IMR-90 (cell line): ENCODE data around the gene CALR3. TPM values are rescaled to one million over a fixed set of nuclear protein-coding genes. Genes with fewer than 3 reads are reported as not detected.

Experiments used
- ATAC-seq: fragments of 200-7000 bp; cut with Tn5 transposase; 2 replicates; pipeline ENCODE4 v1.9.1; 2020; ENCODE audit warnings: low read depth, mild to moderate bottlenecking, moderate library complexity
- BruUV-seq: library from RNA; stranded (reverse); fragments of 400-500 nt; replicated peaks from 2 replicates; lab custom pipeline; 2021; lab: Mats Ljungman, UMichigan
- CTCF ChIA-PET: fragments of 300-600 bp; formaldehyde crosslinking; extraction: SDS; loops from one replicate; lab custom pipeline; 2021; ENCODE audit warnings: antibody characterized with exemption; lab: Yijun Ruan, JAX
- POLR2A ChIA-PET: fragments of 300-600 bp; sonication (Branson Sonifier 250); formaldehyde crosslinking; loops from one replicate; lab custom pipeline; 2022; ENCODE audit warnings: antibody characterized with exemption; ENCODE audit not compliant: unreplicated experiment; lab: Charles Lee
- DNase-seq: peaks from one replicate; pipeline ENCODE4 v3.0.0; 2013
- H2AFZ ChIP-seq: replicated peaks from 2 replicates; pipeline ENCODE3; 2013; ENCODE audit warnings: low read length, mild to moderate bottlenecking; ENCODE audit not compliant: poor library complexity
- H2AK5ac ChIP-seq: 2 replicates; pipeline ENCODE4 v1.6.1; 2013; ENCODE audit warnings: low read depth, low read length, inconsistent platforms
- H2AK9ac ChIP-seq: replicated peaks from 2 replicates; pipeline ENCODE3; 2013; ENCODE audit warnings: mild to moderate bottlenecking, low read depth, low read length, moderate library complexity; ENCODE audit not compliant: poor library complexity
- H2BK120ac ChIP-seq: 2 replicates; pipeline ENCODE4 v1.6.1; 2013; ENCODE audit warnings: low read depth, low read length, inconsistent platforms
- H2BK15ac ChIP-seq: 3 replicates; pipeline ENCODE4 v1.6.1; 2013; ENCODE audit warnings: low read depth, low read length, inconsistent platforms
- H2BK20ac ChIP-seq: 2 replicates; pipeline ENCODE4 v1.6.1; 2013; ENCODE audit warnings: low read depth, mild to moderate bottlenecking, inconsistent platforms, low read length, moderate library complexity
- H2BK5ac ChIP-seq: 2 replicates; pipeline ENCODE4 v1.6.1; 2013; ENCODE audit warnings: mild to moderate bottlenecking, low read depth, low read length, inconsistent platforms; ENCODE audit not compliant: poor library complexity, severe bottlenecking
- H3K14ac ChIP-seq: replicated peaks from 2 replicates; pipeline ENCODE4 v1.6.1; 2013; ENCODE audit warnings: low read depth, low read length, inconsistent platforms
- H3K18ac ChIP-seq: 2 replicates; pipeline ENCODE4 v1.6.1; 2013; ENCODE audit warnings: low read depth, low read length, control low read depth
- H3K23ac ChIP-seq: 2 replicates; pipeline ENCODE4 v1.6.1; 2013; ENCODE audit warnings: low read depth, low read length, inconsistent platforms
- H3K27ac ChIP-seq: 2 replicates; pipeline ENCODE4 v1.5.1; 2013; ENCODE audit warnings: mild to moderate bottlenecking, control low read depth, low read length; ENCODE audit not compliant: insufficient read depth
- H3K27me3 ChIP-seq: 2 replicates; pipeline ENCODE4 v1.6.1; 2013; ENCODE audit warnings: low read length; ENCODE audit not compliant: control insufficient read depth, insufficient read depth
- H3K36me3 ChIP-seq: 2 replicates; pipeline ENCODE4 v1.6.1; 2013; ENCODE audit warnings: low read length, mixed read lengths; ENCODE audit not compliant: control insufficient read depth, insufficient read depth
- H3K4ac ChIP-seq: 2 replicates; pipeline ENCODE4 v1.6.1; 2013; ENCODE audit warnings: low read depth, low read length, inconsistent platforms
- H3K4me1 ChIP-seq: 2 replicates; pipeline ENCODE4 v1.6.1; 2013; ENCODE audit warnings: low read length, mixed read lengths; ENCODE audit not compliant: control insufficient read depth, insufficient read depth
- H3K4me2 ChIP-seq: 2 replicates; pipeline ENCODE4 v1.6.1; 2013; ENCODE audit warnings: low read depth, mild to moderate bottlenecking, control low read depth, low read length, moderate library complexity
- H3K4me3 ChIP-seq: 2 replicates; pipeline ENCODE4 v1.5.1; 2013; ENCODE audit warnings: low read depth, mild to moderate bottlenecking, control low read depth, low read length, moderate library complexity; ENCODE audit not compliant: insufficient read depth
- H3K56ac ChIP-seq: 2 replicates; pipeline ENCODE4 v1.6.1; 2013; ENCODE audit warnings: low read length, inconsistent platforms; ENCODE audit not compliant: insufficient read depth; ENCODE audit errors: extremely low read depth
- H3K79me1 ChIP-seq, 2 experiments: 2 replicates each; pipeline ENCODE4 v1.6.1; 2013; ENCODE audit warnings: low read length in 2 of 2, inconsistent platforms in 1 of 2, low read depth in 1 of 2
- H3K9ac ChIP-seq: 2 replicates; pipeline ENCODE4 v1.6.1; 2013; ENCODE audit warnings: low read depth, low read length, control low read depth
- H3K9me1 ChIP-seq: 2 replicates; pipeline ENCODE4 v1.6.1; 2013; ENCODE audit warnings: low read length, inconsistent platforms; ENCODE audit not compliant: insufficient read depth
- H3K9me3 ChIP-seq: 2 replicates; pipeline ENCODE4 v1.6.1; 2013; ENCODE audit warnings: low read length; ENCODE audit not compliant: control insufficient read depth, insufficient read depth
- H4K20me1 ChIP-seq: 2 replicates; pipeline ENCODE4 v1.6.1; 2013; ENCODE audit warnings: low read length, inconsistent platforms; ENCODE audit not compliant: insufficient read depth
- H4K5ac ChIP-seq: 2 replicates; pipeline ENCODE4 v1.6.1; 2013; ENCODE audit warnings: mild to moderate bottlenecking, low read depth, low read length, control low read depth
- H4K8ac ChIP-seq, 2 experiments: 2 replicates each; pipeline ENCODE4 v1.6.1; 2013; ENCODE audit warnings: low read depth in 2 of 2, low read length in 2 of 2, control low read depth in 1 of 2, inconsistent platforms in 1 of 2
- H4K91ac ChIP-seq: 2 replicates; pipeline ENCODE4 v1.6.1; 2013; ENCODE audit warnings: low read depth, low read length, inconsistent platforms; ENCODE audit not compliant: insufficient read depth
- BHLHE40 ChIP-seq: fragments of 150-350 bp; IDR thresholded peaks from 2 replicates; pipeline ENCODE4 v1.6.1; 2016; ENCODE audit warnings: mild to moderate bottlenecking, low read depth, low read length
- CEBPB ChIP-seq: IDR thresholded peaks from 2 replicates; pipeline ENCODE4 v1.6.1; 2012; ENCODE audit warnings: low read depth, low read length, improper control_type of control experiment
- CHD1 ChIP-seq: IDR thresholded peaks from 2 replicates; pipeline ENCODE4 v1.6.1; 2012; ENCODE audit warnings: low read depth, low read length, improper control_type of control experiment
- CTCF ChIP-seq: conservative IDR thresholded peaks from 2 replicates; pipeline ENCODE4 v1.5.1; 2012; ENCODE audit warnings: mild to moderate bottlenecking, low read depth, low read length, improper control_type of control experiment
- ELK1 ChIP-seq: fragments of 150-350 bp; IDR thresholded peaks from 2 replicates; pipeline ENCODE4 v1.6.1; 2016; ENCODE audit warnings: low read depth, mild to moderate bottlenecking, low read length, moderate library complexity, borderline replicate concordance
- MAFK ChIP-seq: IDR thresholded peaks from 2 replicates; pipeline ENCODE4 v1.6.1; 2012; ENCODE audit warnings: low read depth, low read length, improper control_type of control experiment
- MAZ ChIP-seq: IDR thresholded peaks from 2 replicates; pipeline ENCODE4 v1.6.1; 2012; ENCODE audit warnings: low read depth, mild to moderate bottlenecking, low read length, improper control_type of control experiment, moderate library complexity, borderline replicate concordance
- MXI1 ChIP-seq: IDR thresholded peaks from 2 replicates; pipeline ENCODE4 v1.6.1; 2012; ENCODE audit warnings: low read depth, mild to moderate bottlenecking, low read length, moderate library complexity, borderline replicate concordance
- NFE2L2 ChIP-seq: fragments of 150-350 bp; IDR thresholded peaks from 2 replicates; pipeline ENCODE4 v1.6.1; 2016; ENCODE audit warnings: low read depth, mild to moderate bottlenecking, low read length
- POLR2A ChIP-seq: IDR thresholded peaks from 2 replicates; pipeline ENCODE4 v1.6.1; 2012; ENCODE audit warnings: mild to moderate bottlenecking, low read depth, low read length
- RAD21 ChIP-seq: IDR thresholded peaks from 2 replicates; pipeline ENCODE4 v1.6.1; 2012; ENCODE audit warnings: low read length, improper control_type of control experiment
- RFX5 ChIP-seq: IDR thresholded peaks from 2 replicates; pipeline ENCODE4 v1.8.0; 2012; ENCODE audit warnings: low read depth, mild to moderate bottlenecking, low read length, moderate library complexity
- SMC3 ChIP-seq: fragments of 150-350 bp; IDR thresholded peaks from 2 replicates; pipeline ENCODE4 v1.6.1; 2016; ENCODE audit warnings: low read depth, mild to moderate bottlenecking, antibody characterized with exemption, low read length, moderate library complexity
- WGBS, 2 experiments: methylation state at CpG; one replicate each; pipeline versions ENCODE4 v1.1.5 to v1.1.7; 2013; ENCODE audit warnings: missing lambda C conversion rate in 2 of 2; ENCODE audit not compliant: insufficient read length in 1 of 2; ENCODE audit errors: extremely low coverage in 2 of 2; 5-methylcytosine and 5-hydroxymethylcytosine counted together
- dilution Hi-C: fragments of 300-500 bp; cut with HindIII; formaldehyde crosslinking; loops from one replicate; pipeline ENCODE4 v1.14.3; 2018; ENCODE audit warnings: low sequenced_read_pairs; ENCODE audit not compliant: unreplicated experiment
- in situ Hi-C: fragments of 300-500 bp; cut with MboI; formaldehyde crosslinking; loops from 3 replicates; pipeline ENCODE4 v1.14.3; 2019; ENCODE audit warnings: low sequenced_read_pairs, inconsistent platforms, mixed read lengths
- intact Hi-C: fragments of 100-400 bp; cut with micrococcal nuclease; formaldehyde crosslinking; loops from 2 replicates; pipeline ENCODE4 v1.10.0; 2022
- polyA plus RNA-seq, 3 experiments: library from polyadenylated mRNA; depleted of rRNA; stranded (reverse); fragments of >200 nt; gene quantifications; 2 replicates each; pipeline ENCODE4 v1.2.3, GENCODE V29; 2012; ENCODE audit warnings: low replicate concordance in 1 of 3
- total RNA-seq: library from RNA; depleted of rRNA; stranded (reverse); fragments of >200 nt; gene quantifications from 2 replicates; pipeline ENCODE4 v1.2.3, GENCODE V29; 2012
- TF ChIP-seq, protein P1 (sequence below): fragments of 150-350 bp; IDR thresholded peaks from 2 replicates; pipeline ENCODE4 v1.6.1; 2017; ENCODE audit warnings: mild to moderate bottlenecking, antibody characterized with exemption, low read length, low read depth

Gene CALR3
- total and polyA plus RNA-seq, 2 of the 4 experiments (the other 2 are of a cell fraction) = not detected

DNA sequence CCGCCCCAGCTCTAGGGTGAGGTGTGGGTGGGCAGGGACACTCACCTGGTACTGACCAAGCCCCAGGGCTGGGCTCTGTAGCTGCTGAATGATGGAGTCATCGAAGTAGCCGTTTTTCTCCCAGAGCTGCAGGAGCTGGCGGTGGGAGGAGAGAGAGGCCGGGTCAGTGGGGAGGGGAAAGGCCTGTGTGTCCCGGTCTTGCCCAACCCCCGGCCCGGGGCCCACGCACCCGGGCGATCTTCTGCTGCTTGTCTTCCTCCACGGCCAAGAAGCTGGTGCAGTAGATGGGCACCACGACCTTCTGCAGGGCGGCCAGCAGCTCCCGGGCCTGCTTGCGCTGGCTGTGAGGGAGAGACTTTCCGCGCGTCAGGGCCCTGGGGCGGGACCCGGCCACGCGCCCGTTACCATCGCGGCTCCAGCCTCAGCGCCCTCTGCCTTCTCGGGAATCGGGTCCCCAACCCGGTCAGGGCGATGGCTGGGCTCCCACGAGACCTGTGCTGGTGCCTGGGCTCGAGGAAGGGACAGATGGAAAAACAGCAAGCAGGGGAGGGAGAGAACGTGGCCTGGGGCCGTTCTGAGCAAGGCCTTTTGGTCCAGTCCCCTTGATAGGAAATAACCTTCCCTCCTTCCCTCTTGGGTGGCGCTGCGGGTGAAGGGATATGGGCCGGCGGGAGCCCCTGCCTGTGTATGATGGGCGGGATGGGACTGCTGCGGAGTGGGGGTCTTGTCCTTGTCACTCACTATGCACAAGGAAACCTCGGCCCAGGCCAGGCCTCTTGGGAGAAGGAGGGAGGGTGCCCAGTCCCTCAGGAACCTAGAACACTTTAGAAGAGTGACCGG is 34.8 kb upstream of the CALR3 start:
- no peak overlapping the region for H3K9ac ChIP-seq
- no peak overlapping the region for H3K4me2 ChIP-seq
- no peak overlapping the region for H3K4me3 ChIP-seq
- no peak for ATAC-seq
- no peaks in the 10 kb centered on the region for H3K4me1 ChIP-seq
- H3K56ac ChIP-seq = no peak overlapping the region
- H4K91ac ChIP-seq = no peak overlapping the region
- H2BK15ac ChIP-seq = no peak overlapping the region
- ChIA-PET POLR2A (no interaction called here), CTCF (no interaction called here)
- no peak overlapping the region for H4K5ac ChIP-seq
- no TSS peak for BruUV-seq
- no peaks in the 10 kb centered on the region for H3K9me3 ChIP-seq
- H2BK120ac ChIP-seq = no peak overlapping the region
- TF ChIP-seq MAFK (no peak), MXI1 (no peak), CHD1 (no peak), RAD21 (no peak), BHLHE40 (no peak), ELK1 (no peak), CEBPB (no peak), POLR2A (no peak), MAZ (no peak), RFX5 (no peak), NFE2L2 (no peak), SMC3 (no peak), CTCF (no peak)
- TF ChIP-seq, protein P1, sequence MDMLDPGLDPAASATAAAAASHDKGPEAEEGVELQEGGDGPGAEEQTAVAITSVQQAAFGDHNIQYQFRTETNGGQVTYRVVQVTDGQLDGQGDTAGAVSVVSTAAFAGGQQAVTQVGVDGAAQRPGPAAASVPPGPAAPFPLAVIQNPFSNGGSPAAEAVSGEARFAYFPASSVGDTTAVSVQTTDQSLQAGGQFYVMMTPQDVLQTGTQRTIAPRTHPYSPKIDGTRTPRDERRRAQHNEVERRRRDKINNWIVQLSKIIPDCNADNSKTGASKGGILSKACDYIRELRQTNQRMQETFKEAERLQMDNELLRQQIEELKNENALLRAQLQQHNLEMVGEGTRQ = no peak
- no peak overlapping the region for H2AK5ac ChIP-seq
- H3K9me1 ChIP-seq = no peaks in the 10 kb centered on the region
- no peak overlapping the region for H3K14ac ChIP-seq
- H2BK5ac ChIP-seq = no peak overlapping the region
- peaks cover 35% of the 10 kb centered on the region for H4K20me1 ChIP-seq
- DNase-seq = no peak
- no peak overlapping the region for H3K18ac ChIP-seq
- H3K79me1 ChIP-seq = peaks cover 17 to 34% of the 10 kb centered on the region in 2 experiments
- no peak overlapping the region for H2BK20ac ChIP-seq
- H3K27ac ChIP-seq = no peak overlapping the region
- in situ Hi-C loops = no loop called here
- H3K23ac ChIP-seq = no peak overlapping the region
- H4K8ac ChIP-seq = no peak overlapping the region
- WGBS, 2 experiments = 93% methylated on average over 21 of the region's 43 CpGs; no CpG with 5 or more reads in 1 of the 2 experiments
- no peak overlapping the region for H3K4ac ChIP-seq
- no peak overlapping the region for H2AFZ ChIP-seq
- dilution Hi-C loops = no loop called here
- H2AK9ac ChIP-seq = no peak overlapping the region
- no peaks in the 10 kb centered on the region for H3K27me3 ChIP-seq
- peaks cover 88% of the 10 kb centered on the region for H3K36me3 ChIP-seq
- intact Hi-C loops = no loop called here
